ENCODE data around the gene ARRDC5.
"Not testable (repeated sequence)": the region's sequence is repeated elsewhere in the genome, so short reads cannot be mapped to it uniquely, and the experiment has no call there.

Gene ARRDC5

DNA sequence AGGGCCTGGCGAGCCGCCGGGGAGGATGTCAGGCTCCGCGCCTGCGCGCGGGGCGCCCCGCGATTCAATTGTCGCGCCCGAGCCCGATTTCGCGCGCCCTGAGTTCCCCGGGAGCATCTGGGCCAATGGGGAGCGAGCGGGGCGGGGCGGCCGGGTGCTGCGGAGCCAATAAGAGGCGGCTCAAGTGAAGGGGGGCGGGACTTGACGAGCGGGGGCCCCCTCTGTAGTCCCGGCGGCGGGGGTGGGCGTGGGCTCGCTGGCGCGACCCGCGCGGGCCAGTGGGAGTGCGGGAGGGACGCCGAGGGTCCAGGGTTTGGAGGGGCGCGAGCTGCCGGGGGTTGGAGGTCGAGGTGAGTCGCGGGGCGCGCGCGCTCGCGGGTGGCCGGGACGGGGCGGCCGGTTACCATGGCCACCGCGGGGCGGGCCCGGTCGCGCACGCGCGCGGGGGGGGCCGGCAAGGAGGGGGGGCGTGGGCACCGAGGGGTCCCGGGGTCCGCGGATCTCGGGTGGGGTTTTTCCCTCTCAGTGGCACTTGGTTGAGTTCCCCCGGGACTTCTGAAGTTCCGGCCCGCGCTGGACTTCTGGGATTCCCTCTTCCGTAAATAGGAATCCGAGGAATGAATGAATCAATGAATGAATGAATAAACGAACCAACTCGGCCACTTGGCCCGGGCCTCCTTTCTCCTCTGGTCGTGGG is 7.3 kb upstream of the ARRDC5 start:
- DNase-seq: peak; percentile 95

- DNase-seq: peak; percentile 79
Observed at GRCh38 chr19:4909156-4909896, 6.6 kb upstream of the ARRDC5 start, which contains the start of gene UHRF1. Gene UHRF1, plus strand, starts transcription at chr19:4909501. Its CDS starts 1,385 bp downstream, at chr19:4910886.

DNA sequence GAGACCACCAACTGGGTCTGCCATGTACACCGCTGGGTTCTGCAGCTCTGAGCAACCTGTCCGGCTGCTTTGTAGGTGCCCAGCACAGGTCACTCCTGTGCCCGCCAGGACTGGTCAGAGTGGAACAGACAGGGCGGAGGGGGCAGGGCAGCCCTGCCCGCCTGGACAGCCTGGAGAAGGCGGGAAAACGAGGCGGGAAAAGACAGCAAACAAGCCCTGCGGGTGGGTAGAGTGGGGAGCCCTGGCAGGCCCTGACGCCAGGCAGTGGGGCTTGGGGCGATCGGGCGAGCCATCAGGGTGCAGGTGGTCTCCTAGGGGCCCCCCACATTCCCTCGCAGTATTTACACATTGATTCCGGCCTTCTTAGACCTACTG is 6.1 kb upstream of the ARRDC5 start:
- DNase-seq: no peak

GRCh38 chr19:4908360-4908759 is 5.7 kb upstream of the ARRDC5 start:
- DNase-seq: no peak

DNA sequence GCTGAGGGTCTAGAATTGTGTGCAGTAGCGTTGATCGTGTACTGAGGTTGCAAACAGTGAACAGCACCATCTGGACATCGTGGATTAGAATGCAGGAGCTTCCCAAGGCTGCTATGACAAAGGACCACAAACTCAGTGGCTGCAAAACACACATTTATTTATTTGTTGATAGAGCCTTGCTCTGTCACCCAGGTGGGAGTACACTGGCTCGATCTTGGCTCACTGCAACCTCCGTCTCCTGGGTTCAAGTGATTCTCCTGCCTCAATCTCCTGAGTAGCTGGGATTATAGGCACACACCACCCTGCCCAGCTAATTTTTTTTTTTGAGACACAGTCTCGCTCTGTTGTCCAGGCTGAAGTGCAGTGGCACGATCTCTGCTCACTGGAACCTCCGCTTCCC is 4.3 kb upstream of the ARRDC5 start:
- no peak for DNase-seq

- no peak for DNase-seq
Observed at GRCh38 chr19:4904481-4904880, 1.8 kb upstream of the ARRDC5 start.

DNA sequence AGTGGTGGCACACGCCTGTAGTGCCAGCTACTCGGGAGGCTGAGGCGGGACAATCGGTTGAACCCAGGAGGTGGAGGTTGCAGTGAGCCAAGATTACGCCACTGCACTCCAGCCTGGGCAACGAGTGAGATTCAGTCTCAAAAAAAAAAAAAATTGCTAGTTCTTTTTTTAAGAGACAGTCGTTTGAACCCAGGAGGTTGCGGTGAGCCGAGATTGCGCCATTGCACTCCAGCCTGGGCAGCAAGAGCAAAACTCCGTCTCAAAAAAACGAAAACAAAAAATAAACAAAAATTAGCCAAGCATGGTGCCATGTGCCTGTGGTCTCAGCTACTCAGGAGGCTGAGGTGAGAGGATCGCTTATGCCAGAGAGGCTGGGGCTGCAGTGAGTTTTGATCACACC is 1.8 kb downstream of the ARRDC5 start:
- not testable (repeated sequence) for DNase-seq

DNA sequence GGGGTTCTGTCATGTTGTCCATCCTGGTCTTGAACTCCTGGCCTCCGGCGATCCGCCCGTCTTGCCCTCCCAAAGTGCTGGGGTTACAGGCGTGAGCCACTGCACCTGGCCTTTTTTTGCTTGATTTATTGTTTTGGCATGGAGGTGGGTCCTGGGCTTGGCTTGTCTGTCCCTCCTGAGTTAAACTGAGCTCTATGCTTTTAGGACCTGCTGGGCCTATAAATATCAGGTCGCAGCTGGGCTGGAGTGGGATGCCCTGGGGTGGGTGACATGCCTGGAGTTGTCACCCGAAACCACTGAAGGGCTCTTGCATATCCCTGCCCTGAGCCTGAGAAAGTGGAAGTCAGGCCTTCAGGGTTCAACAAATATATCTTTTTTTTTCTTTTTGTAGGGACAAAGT is 5.5 kb downstream of the ARRDC5 start:
- no peak for DNase-seq

DNA sequence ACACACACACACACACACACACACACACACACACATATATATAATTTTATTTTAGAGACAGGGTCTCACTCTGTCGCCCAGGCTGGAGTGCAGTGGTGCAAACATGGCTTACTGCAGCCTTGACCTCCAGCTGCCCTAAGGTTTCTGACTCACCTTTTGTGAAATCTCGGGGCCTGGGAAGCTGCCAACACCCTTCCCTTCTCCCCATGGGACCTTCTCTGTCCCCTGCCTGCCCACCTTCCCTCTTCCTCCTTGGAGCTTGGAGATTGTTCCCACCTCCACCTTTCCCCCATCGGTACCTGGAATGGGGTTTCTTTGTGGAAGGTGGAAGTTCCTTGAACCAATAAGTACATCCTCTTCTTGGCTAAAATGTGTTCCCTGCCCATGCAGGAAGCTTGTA is 6.3 kb downstream of the ARRDC5 start:
- no peak for DNase-seq

DNA sequence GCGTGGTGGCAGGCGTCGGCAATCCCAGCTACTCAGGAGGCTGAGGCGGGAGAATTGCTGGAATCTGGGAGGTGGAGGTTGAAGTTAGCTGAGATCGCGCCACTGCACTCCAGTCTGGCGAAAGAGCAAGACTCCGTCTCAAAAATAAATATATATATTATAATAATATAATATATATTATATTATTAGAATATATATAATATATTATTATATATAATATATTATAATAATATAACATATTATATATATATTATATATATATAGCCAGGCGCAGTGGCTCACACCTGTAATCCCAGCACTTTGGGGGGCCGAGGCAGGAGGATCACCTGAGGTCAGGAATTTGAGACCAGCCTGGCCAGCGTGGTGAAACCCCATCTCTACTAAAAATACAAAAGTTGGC is 9.7 kb downstream of the ARRDC5 start:
- not testable (repeated sequence) for DNase-seq

DNA sequence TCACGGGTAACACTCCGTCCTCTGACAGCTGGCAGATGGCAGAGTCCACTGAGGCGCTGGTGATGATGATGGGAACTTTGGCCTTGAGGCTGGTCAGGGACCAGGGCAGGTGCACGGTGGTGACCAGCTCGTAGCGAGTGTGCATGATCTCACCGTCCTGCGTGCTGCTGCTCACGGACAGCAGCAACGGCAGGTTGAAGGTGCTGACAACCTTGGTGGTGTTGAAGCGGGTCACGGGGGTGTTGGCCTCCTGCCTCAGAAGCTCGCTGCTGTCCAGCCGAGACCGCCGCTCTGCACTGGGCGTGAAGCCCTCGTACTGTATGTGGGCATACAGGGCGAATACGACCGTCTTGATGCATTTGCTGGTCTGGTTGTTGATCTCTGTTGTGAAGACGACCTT is 11.6 kb downstream of the ARRDC5 start:
- DNase-seq: no peak

DNA sequence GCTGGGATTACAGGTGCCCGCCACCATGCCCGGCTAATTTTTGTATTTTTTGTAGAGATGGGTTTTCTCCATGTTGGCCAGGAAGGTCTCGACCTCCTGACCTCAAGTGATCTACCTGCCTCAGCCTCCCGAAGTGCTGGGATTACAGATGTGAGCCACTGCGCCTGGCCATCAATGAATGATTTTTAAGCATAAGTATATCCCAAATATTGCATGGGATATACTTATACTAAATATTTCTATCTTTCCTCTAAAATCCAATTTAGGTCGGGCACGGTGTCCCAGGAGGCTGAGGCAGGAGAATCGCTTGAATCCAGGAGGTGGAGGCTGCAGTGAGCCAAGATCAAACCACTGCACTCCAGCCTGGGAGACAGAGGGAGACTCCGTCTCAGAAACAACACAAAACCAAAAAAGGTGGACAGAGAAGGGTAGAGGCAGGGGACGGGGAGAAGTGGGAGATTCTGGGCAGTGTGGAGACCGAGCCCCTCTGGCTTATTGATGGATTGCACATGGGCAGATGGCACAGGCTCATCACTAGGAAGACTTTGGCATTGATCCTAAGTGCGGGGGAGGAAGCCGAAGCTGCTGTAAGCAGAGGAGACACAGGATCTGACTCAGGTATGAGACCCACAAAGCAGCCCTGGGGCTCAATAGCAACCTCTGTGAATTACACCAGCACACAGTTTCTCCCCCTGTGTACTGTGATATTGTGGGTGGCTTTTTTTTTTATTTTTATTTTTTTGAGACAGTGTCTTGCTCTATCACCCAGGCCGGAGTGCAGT is 13.5 kb downstream of the ARRDC5 start:
- no peak for DNase-seq

GRCh38 chr19:4887803-4888202 is 14.9 kb downstream of the ARRDC5 start:
- not testable (repeated sequence) for DNase-seq

DNA sequence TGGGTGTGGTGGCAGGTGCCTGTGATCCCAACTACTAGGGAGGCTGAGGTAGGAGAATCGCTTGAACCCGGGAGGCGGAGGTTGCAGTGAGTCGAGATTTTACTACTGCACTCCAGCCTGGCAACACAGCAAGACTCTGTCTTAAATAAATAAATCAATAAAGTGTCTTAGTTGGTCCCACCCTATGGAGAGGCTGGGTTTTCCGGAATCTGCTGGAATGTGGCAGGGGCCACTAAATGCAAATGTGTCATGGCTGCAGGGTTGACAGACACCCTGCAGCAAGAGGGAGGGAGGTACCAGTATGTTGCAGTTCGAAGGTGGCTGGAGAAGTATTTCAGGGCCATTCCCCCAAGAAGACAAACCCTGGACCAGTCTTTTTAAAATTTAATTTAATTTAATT is 17.7 kb downstream of the ARRDC5 start:
- not testable (repeated sequence) for DNase-seq

GRCh38 chr19:4882874-4883273 is 19.8 kb downstream of the ARRDC5 start:
- DNase-seq: not testable (repeated sequence)

DNA sequence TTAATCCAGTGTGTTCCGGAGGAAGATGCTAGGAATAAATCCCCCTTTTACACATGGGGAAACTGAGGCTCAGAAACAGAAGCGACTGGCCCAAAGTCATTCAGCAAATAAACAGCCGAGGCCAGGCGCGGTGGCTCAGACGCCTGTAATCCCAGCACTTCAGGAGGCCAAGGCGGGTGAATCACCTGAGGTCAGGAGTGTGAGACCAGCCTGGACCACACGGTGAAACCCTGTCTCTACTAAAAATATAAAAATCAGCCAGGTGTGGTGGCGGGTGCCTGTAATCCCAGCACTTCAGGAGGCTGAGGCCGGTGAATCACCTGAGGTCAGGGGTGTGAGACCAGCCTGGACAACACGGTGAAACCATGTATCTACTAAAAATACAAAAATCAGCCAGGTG is 23.7 kb downstream of the ARRDC5 start:
- no peak for DNase-seq

DNA sequence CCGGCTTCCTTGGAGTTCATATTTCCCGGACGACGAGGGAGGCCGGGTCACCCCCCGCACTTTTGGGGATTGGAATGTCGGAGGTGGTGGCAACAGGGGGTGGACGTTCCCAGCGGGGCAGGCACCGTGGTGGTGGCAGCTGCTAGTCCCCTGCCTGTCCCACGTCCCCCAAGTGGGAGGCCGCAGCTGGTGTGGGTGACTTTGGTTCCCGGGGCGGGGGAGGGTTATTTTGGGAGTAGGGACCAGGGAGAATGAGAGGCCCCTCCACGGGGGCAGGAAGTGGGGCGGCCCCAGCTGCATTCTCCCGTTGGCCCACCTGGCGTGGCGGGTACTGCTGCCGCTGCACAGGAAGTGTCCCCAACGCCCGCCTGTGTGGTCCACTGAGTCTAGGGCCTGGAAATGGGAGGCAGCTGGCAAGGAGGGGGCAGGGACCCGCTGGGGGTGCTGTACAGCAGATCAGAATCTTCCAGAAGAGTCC is 24.2 kb downstream of the ARRDC5 start:
- DNase-seq: no peak

GRCh38 chr19:4877753-4878490 is 24.8 kb downstream of the ARRDC5 start:
- DNase-seq: no peak

DNA sequence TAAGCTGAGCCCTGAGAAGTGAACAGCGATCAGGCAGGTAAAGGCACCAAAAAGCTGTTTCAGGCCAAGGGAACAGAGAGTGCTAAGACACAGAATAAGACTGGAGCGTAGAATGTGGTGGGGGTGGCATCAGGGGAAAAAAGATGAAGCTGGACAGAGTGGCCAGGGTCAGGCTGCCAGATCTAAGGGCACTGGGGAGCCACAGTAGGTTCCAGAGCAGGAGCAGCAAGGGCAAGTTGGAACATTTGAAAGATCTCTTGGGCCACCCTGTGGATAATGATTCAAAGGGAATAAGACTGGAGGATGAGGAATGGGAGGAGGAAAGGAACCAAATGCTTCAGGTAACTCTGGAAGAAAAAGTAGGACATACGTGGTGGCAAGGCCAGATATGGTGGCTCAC is 28.8 kb downstream of the ARRDC5 start:
- DNase-seq: no peak

GRCh38 chr19:4871711-4872110 is 31.0 kb downstream of the ARRDC5 start:
- no peak for DNase-seq

- no peak for DNase-seq
Observed at GRCh38 chr19:4870025-4870700, 32.5 kb downstream of the ARRDC5 start.

DNA sequence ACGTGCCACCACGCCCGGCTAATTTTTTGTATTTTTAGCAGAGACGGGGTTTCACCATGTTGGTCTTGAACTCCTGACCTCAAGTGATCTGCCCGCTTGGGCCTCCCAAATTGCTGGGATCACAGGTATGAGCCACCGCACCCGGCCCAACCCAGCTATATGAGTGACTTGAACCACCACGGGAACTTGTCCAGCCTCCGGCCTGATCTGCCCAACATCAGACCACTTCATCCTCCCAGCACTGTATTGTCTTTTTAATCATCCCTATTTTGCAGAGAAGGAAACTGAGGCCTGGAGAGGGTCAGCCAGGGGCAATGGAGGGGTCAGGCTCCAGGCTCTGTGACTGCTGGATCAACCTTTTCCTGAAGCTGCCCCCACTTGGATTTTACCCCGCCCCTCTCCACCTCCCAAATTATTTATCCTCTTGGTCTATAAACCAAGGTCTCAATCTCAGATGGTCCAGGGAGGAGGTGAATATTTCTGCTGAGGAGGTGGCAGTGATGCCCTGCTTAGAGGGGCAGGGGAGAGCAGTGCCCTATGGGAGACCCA is 34.3 kb downstream of the ARRDC5 start:
- DNase-seq: no peak

All from COR-L47 (cell line).